Left kidney (tissue), 2 donors: ENCODE results near the gene POLA2. TPM values are rescaled to one million over a fixed set of nuclear protein-coding genes. Genes with fewer than 3 reads are reported as not detected.

Source experiments
- DNase-seq: peaks from one replicate; pipeline ENCODE4 v3.0.0-alpha.2; 2013
- polyA plus RNA-seq: library from polyadenylated mRNA; unstranded; fragments of 120-200 nt; gene quantifications from one replicate; pipeline ENCODE4 v1.2.1, GENCODE V29; 2013; ENCODE audit not compliant: insufficient read length

The POLA2 gene
- polyA plus RNA-seq, 1 donor = 35.0 TPM

DNA sequence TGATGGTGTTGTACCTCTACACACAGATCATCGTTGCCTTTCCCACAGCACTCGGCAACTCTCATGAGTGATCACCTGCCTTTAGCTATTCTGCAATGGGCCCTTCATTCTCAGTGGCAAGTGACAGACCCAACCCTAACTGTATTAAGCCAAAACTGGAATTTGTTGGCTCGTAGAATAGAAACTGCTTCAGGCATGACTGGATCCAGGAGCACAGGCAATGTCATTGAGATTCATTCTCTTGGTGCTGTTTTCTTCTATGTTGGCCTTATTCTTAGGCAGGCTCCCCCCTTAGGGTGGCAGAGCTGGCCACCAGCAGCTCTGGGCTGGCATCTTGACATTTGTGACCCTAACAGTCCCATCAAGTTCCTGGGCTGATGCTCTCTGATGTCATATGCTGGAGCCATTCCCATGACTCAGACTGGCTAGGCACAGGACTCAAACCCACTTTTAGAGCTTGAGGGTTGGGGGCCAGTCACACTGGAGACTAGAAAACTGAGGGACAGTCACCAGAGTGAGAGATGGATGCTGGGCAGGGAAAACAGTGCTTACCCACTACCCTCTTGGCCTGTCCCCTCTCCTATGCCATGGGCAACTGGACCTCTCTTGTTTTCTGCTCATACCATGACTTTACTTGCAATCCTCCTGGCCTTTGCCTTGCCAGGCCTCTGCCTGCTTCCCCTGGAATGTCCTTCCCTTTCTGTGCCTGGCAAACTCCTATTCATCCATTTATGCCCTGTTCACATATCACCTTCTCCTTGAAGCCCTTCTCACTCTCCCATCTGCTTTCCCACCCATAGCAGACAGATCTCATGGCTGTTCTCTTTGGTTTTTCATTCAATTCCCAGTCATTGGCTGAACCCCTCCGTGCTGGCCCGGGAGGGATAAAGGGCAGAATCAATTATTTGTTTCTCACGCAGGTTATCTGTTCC, 45.8 kb downstream of the POLA2 start:
- DNase-seq = no peak

DNA sequence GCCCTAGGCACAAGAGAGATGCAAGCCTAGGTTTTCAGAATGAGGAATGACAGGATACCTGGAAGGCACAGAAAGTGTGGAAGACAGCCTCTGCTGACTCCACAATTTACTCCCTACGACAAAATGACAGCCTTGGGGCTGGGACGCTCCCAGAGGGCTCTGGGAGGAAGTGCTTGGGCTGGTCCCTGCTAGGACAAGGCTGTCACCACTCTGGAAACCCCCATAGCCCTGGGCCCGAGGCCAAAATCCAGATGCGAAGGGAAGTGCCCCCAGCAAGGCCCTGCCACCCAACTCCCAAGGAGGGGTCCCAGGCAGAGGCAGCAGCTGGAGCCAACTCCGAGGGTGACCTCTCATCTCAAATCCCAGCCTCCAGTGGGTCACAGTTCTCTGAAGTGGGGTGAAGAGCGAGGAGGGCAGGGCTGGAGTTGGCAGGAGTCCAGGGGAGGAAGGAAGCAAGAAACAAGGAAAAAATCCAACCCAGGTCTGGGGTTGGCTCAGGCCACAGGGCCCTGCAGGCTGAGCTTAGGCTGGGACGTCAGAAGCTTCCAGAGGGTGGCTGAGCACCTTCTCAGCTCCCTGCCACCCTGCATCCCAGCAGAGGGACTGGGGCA, 46.6 kb downstream of the POLA2 start:
- no peak for DNase-seq

DNA sequence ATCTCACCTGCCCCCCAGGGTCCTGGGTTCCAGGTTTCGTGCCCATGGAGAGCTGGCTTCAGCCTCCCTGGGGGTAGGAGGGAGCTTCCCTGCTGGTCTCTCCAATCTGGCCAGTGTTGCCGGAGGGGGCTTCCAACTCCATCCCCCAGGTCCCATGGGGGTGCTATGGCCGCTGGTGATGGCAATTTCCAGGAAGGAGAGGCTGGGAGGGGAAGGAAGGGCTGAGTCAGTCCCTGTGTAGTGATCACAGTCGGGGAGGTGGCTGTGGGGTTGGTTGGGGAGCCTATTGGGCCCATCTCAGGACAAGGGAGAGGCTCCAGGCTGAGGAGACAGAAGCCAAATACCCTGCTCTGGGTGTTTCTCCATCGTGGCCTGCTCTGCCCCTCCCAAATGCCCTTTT, 47.2 kb downstream of the POLA2 start:
- no peak for DNase-seq

DNA sequence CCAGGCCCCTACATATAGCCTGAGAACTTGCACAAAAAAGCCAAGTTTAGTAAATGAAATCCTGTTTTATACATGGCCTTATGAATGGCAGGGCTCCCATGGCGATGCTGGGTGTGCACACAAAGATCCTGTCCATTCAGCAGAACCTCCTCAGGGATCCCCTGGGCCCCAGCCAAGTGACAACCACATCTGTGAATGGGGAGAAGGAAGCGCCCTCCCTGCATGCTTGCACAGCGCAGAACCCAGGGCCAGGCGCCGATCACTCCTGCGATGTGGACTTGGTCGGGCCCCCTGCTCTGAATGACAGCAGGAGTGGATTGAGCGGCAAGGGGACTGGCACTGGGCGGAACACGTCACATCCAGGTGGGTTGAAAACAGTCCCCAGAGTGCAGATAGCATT, 48.5 kb downstream of the POLA2 start:
- no peak for DNase-seq

DNA sequence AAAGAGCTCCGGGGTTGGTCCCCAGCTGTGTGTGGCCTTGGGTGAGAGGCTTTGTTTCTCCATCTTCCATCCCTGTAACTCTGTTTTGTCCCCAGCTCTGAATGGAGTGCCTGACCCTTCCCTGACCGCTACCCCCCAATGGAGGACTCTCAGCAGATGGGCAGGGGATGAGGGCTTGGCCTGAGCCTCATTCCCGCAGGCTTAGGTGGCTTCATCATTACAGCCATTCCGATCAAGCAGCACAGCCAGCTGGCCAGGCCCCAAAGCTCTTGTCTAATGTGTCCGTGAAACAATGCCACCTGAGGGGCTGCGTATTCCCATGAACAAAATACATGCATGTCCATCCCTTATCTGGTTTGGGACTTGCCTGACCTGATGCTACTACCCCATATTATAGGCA, 49.0 kb downstream of the POLA2 start:
- DNase-seq = no peak

DNA sequence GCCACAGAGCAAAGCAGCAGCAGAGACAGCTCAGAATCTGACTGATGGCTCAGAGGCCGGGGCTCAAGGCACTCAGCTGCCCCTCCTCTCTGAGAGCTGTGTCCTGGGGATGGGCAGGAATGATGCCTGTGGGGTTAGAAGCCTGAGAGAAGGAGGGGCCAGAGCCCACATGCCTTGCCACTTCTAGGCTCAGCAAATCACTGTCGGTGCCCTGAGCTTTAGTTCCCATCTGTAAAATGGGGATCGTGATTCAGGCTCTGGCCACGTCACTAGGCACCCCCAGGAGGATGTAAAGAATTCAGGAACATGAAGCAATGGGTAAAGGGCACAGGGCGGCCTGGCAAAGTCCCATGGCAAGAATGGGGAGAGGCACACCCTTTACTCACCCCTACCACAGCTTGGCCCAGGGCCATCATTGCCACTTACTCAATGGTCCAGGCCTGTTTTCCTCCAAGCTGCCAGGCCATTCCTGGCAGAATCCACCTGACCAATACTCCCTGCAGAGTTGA, 49.5 kb downstream of the POLA2 start:
- DNase-seq = no peak

DNA sequence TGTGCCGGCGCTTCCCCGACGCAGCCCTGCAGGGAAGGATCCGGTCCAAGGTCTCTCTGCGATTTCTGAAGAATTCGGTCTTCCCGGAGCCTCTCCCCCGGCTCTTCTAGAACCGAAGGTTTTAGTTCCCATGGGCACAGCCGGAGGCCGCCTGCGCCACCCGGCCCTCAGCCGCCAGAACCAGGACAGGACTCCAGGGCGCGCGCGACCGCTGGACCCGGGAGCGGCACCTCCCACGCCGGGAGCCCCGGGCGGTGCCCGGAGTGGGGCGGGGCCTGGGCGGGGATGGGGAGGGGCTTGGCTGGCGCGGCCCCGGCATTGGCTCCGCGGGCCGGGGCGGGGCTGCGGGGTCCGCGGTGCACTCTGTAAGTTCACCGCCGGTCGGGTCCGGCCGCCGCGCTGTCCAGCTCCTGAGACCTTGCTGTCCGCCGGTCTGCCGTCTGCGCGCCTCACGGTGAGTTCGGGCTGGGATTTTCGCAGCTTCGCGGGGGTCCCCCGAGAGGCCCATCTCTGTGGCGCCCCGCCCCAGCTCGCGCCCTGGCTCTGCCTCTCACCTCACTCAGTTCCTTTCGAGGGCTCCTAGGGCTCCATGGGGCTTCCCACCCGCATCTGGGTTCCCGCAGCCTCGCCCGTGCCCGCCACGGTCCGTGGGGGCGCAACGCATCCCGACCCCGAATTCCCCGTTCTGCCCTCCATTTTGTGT, 52.9 kb downstream of the POLA2 start, which contains the start of gene CDC42EP2:
Gene CDC42EP2 (plus strand): TSS at position 366 of the 703 bp plus-strand sequence. CDS start 6,033 bp downstream, outside the sequence.
- DNase-seq = peak; percentile 83

DNA sequence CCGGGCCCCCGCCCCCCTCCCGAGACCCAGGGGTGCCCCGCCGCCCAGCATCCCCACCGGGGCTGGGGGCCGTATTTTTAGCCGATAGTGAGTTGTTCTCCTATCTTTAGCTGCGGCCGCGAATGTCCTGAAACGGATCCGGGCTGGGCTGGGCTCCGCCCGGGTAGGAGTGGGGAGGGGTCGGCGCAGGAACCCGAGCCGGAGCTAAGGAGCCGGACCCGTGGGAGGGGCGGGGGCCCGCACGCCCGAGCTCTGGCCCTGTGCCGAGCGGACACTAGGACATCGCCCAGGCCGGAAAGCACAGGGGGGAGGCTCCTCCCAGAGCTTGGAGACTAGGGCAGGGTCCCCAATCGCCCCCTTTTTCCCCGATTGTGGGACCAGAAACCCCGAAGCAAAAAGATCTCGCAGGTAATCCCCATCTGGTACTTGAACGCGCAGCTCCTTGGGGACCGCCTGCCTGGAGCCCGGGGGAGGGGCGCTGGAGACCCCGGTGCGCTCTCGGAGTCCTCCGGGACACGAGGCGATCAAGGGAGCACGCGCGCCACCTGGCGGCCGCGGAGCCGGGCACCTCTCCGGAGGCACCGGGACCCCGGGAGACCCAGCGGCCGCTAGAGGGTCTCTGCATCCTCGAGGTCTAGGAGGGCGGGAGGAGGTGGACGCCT, 53.6 kb downstream of the POLA2 start:
- peak; percentile 89 for DNase-seq

DNA sequence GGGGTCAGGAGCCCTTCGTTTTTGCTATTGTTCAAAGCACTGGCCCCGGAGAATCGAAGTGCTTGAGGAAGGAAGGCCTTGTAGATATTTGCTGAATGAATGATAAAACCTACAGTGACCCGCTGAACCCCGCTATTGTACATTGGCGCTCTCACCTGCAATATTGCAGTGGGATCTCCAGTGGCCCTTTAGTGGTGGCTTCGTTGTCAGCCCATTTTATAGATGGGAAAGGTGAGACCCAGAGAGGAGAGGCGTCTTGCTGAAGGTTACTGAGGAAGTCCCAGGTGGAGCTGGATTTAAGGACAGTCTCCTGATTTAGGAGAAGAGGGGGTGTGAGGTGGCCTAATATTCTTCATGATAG, 54.1 kb downstream of the POLA2 start:
- DNase-seq = no peak

DNA sequence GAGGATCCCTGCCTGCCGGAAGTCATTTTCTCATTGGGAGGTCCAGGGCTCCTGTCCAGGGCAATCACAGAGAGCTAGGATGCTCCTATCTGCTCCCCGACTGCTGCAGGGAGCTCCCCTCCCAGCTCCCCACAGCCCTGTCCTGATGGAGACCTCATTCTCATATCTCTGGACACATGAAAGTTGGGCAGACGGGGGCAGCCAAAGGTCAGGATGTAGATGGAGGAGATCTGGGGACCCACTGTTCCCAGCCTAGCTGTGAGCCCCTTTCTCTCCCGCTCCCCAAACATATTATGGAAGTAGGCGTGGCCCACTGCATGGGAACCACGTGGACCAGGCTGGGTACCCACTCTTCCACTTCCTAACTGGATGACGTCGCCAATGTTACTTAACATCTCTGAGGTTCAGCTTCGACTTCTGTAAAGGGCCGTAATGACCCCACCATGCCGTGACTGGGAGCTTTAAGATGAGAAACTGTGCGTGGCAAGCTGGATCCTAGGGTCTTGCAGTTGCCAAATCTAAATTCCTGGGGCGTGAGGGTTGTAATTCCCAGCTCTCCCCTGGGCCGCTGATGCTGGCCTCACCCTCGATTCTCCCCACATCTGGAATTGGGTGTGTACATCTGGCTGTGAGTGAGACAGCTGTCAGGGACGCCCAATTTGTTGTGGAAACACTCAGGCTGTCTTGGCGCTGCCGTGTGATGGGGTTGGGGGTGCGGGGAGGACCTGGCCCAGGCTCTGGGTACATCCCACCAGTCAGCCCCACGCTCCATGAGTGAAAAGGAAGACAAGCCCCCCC, 54.7 kb downstream of the POLA2 start:
- DNase-seq = no peak

DNA sequence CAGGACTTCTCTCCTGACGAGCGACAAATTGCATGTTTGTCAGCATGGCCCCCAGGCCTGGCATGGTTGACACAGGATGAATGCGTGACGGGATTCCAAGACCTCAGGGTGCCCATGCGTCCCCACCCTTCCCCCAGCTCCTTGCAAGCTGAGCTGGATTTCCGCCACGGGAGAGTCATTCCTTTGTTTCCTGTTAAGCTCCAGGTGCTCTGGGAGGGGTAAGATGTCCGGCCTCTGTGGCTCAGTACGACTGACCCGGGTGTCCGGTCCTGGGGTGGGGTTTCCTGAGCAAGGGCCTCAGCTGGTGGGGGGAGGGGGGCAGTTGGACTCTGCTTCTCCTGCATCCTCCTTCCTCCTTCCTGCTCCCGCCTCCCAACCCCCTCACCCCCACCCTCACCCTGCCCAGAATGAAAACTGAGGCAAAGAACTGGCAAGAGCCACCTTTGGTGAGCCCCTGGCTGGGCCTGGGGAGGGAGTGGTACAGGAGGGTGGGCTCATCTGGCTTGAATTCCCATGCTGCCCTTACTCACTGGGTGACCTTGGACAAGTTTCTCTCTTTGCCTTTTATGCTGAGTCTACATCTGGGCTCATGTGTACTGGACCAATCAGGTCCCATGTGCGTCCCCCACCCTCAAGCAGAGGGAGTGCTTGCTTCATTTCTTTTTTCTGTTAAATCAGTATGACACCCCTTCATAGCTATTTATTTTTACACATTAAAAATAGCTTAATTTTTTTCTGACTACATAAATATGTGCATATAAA, 55.4 kb downstream of the POLA2 start:
- DNase-seq = no peak

DNA sequence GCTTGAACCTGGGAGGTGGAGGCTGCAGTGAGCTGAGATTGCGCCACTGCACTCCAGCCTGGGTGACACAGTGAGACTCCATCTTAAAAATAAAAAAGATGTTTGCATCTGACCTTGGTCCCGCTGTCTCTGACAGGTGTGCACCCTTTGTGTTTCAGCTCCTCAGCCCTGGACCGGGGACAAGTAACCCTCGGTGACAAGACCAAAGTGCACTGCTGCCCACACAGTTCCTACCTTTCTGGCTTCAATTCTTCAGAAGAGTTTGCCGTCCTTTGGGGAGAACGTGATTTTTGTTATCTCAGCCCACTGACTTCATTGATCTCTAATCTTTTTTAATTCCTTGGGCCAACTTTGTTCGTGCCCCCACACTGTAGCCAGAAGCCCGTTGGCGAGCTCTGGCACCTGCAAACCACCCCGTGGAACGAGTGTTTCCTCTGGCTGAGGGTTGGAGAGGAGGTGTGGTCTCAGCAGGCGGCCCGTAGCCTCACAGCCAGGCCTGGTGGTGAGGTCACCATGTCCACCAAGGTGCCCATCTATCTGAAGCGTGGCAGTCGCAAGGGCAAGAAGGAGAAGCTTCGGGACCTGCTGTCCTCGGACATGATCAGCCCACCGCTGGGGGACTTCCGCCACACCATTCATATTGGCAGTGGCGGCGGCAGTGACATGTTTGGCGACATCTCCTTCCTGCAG, 58.8 kb downstream of the POLA2 start:
- no peak for DNase-seq

DNA sequence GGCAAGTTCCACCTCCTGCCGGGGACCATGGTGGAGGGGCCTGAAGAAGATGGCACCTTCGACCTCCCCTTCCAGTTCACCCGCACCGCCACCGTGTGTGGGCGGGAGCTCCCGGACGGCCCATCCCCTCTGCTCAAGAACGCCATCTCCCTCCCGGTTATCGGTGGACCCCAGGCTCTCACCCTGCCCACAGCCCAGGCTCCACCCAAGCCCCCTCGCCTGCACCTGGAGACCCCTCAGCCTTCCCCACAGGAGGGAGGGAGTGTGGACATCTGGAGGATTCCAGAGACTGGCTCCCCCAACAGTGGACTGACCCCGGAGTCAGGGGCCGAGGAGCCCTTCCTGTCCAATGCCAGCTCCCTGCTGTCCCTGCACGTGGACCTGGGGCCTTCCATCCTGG, 59.3 kb downstream of the POLA2 start:
- DNase-seq = no peak

DNA sequence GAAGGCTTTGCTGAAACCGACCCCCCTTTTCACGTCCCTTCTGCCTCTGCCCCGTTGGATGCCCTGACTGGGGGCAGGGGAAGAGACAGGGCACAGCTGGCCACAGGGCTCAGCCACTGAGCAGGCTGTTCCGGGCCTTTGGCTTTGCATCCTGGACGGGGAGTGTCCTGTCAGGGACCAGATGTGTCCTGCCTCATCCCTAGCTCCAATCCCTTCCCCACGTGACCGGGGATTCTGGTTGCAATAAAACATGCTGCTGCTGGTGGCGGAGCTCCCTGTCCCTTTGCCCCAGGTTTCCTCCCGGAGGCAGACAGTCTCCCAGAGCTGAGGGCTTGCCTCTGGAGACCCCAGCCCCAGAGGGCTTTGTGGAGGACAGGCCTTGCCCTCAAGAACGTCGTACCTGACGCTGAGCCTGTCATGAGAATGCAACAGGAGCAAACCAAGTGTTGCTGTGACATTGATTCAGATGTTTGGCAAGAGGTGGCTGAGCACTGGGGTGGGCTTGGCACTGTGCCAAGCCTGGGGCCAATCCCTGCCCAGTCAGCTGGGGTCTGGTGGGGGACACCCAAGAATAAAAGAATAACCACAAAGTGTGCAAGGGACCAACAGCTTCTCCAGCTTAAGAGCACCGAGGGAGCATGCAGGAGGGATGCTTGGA, 60.2 kb downstream of the POLA2 start:
- no peak for DNase-seq

DNA sequence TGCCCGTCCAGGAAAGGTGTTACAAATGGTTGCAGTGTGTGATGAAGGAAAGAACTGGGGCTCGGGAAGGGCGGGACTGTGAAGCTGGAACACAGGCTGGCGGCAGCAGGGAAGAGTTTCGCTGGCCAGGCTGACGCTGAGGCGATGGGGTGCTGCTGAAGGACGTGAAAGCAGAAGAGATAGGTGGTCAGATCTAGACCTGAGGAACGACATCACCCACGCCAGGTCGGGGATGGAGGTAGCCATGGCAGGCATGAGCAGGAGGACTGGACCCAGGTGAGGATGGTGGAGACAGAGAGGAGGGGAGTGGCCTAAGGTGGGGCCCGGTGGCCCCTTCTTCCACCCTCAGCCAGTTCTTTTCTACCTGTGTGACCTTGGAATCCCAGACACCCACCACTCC, 62.1 kb downstream of the POLA2 start:
- DNase-seq = no peak

DNA sequence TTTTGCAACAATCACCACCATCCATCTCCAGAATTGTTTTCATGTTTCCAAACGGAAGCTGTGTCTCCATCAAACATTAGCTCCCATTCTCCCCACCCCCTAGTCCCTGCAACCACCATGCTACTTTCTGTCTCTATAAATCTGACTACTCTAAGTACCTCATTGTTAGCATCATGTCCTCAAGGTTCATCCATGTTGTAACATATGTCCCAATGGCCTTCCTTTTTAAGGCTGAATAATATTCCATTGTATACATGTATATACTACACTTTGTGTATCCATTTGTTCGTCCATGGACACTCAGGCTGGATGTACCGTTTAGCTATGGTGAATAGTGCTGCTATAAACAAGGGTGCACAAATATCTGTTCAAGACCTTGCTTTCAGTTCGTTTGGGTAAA, 63.7 kb downstream of the POLA2 start:
- no peak for DNase-seq

DNA sequence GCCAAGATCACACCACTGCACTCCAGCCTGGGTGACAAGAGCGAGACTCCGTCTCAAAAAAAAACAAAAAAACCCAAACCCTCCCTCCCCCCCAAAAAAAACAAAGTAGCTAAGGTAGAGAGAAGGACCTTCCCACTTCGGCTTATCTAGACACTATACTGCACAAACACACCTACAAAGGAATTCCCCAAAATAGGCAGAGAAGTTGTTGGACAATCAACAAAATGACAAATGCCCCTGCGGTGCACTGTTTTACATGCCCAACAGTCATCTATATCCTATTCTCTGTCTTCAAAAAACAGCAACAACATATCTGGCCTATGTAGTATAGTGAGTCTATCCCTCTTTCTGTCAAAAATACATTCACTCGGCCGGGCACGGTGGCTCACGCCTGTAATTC, 65.3 kb downstream of the POLA2 start:
- no peak for DNase-seq

DNA sequence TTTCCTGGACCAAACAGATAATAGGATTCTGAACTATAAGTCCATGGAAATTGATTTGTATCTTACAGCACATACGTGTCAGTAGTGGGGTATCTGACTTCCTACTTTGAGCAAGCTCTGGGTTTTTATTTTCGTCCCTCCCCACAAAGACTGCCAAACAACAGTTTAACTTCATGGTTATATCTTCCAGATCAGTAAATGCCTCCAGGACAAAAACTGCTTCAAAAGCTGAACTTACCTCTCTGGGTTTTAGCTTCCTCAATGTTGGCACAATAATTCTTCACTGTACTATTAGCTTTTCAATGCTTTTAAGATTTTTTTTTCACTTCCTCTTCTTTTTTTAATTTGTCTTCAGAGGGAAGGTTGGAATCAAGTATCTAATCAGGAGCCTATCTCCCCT, 67.7 kb downstream of the POLA2 start:
- DNase-seq = no peak

DNA sequence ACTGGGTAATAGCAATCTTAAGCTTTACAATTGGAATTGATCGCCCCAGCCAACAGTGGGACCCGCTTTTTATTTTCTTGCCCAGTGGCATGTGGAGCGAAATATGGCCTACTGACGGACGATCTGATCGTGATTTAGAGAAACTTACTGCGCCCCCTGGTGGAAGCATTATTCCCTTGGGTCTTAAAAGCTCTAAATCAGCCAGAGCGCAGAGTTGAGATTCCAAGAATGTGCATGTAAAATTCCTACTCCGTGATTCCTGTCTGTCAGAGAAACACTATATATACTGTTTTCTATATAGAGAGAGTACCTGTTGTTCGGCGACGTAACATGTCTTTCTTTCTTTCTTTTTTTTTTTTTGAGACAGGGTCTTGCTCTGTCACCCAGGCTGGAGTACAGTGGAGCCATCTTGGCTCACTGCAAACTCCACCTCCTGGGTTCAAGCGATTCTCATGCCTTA, 68.2 kb downstream of the POLA2 start:
- peak; percentile 93 for DNase-seq
